ENCODE results near the gene IFNW1.

- TF ChIP-seq ASH2L (IDR thresholded peaks at IDR 0.05; ENCODE audit: borderline replicate concordance, low read depth) (no peak), ZBTB33 (IDR thresholded peaks at IDR 0.05) (no peak), CTCF (IDR thresholded peaks at IDR 0.05 in 2 of 3, conservative IDR thresholded peaks at IDR 0.05 in 1 of 3; ENCODE audit: control insufficient read depth in 2 of 3, extremely low read depth in 1 of 3, insufficient read depth in 1 of 3, low read depth in 3 of 3, low read length in 3 of 3) (no peak), MYB (IDR thresholded peaks at IDR 0.05; ENCODE audit: borderline replicate concordance, low read depth, low read length) (no peak), BACH1 (IDR thresholded peaks at IDR 0.05; ENCODE audit: borderline replicate concordance) (no peak), RAD21 (IDR thresholded peaks at IDR 0.05; ENCODE audit: insufficient read depth, low read depth, low read length) (no peak), ELK1 (IDR thresholded peaks at IDR 0.05; ENCODE audit: low read depth, low read length) (no peak), ATF3 (IDR thresholded peaks at IDR 0.05; ENCODE audit: borderline replicate concordance, extremely low read depth, low read depth, low read length) (no peak), RAD51 (IDR thresholded peaks at IDR 0.05) (no peak), NFIC (IDR thresholded peaks at IDR 0.05; ENCODE audit: low read depth, low read length) (no peak)
Measured at GRCh38 chr9:21172156-21172555, 30.5 kb upstream of the IFNW1 start.

Measured in GM12878 (cell line).